KMS-11 (cell line): ENCODE measurements around the gene TMEM144.
"Not testable (repeated sequence)": the region's sequence is repeated elsewhere in the genome, so short reads cannot be mapped to it uniquely, and the experiment has no call there.

ENCODE experiments used
- H2AFZ ChIP-seq: fragments of 200-600 bp; sonication (generic); 2 replicates; pipeline ENCODE4 v1.6.1; 2016; ENCODE audit warnings: antibody characterized with exemption, mixed run types, low read depth
- H3K27ac ChIP-seq: fragments of 200-600 bp; sonication (generic); 2 replicates; pipeline ENCODE4 v1.6.1; 2016; ENCODE audit warnings: mild to moderate bottlenecking, mixed run types
- H3K27me3 ChIP-seq: fragments of 200-600 bp; sonication (generic); 2 replicates; pipeline ENCODE4 v1.6.1; 2017; ENCODE audit warnings: mild to moderate bottlenecking, low read depth, mixed run types, moderate library complexity; ENCODE audit not compliant: insufficient read depth
- H3K36me3 ChIP-seq: fragments of 200-600 bp; sonication (generic); 2 replicates; pipeline ENCODE4 v1.6.1; 2017; ENCODE audit warnings: mild to moderate bottlenecking, mixed run types; ENCODE audit not compliant: insufficient read depth
- H3K4me1 ChIP-seq: fragments of 200-600 bp; sonication (generic); 2 replicates; pipeline ENCODE4 v1.6.1; 2016; ENCODE audit warnings: mild to moderate bottlenecking, low read depth, mixed run types; ENCODE audit not compliant: poor library complexity, severe bottlenecking
- H3K4me2 ChIP-seq: fragments of 200-600 bp; sonication (generic); 2 replicates; pipeline ENCODE4 v1.7.0; 2016; ENCODE audit warnings: mild to moderate bottlenecking, mixed run types
- H3K4me3 ChIP-seq: fragments of 200-600 bp; sonication (generic); IDR thresholded peaks from 2 replicates; pipeline ENCODE4 v1.6.1; 2017; ENCODE audit warnings: low read depth, low read length, mixed read lengths; ENCODE audit not compliant: insufficient read depth
- H3K79me2 ChIP-seq: fragments of 200-600 bp; sonication (generic); 2 replicates; pipeline ENCODE4 v1.6.1; 2016; ENCODE audit warnings: low read depth, mixed run types; ENCODE audit not compliant: insufficient read depth
- H3K9ac ChIP-seq: fragments of 200-600 bp; sonication (generic); 2 replicates; pipeline ENCODE4 v1.6.1; 2016; ENCODE audit warnings: mild to moderate bottlenecking, mixed run types
- H4K20me1 ChIP-seq: fragments of 200-600 bp; sonication (generic); 2 replicates; pipeline ENCODE4 v1.6.1; 2016; ENCODE audit warnings: mild to moderate bottlenecking, mixed run types; ENCODE audit not compliant: insufficient read depth
- CTCF ChIP-seq: fragments of 200-600 bp; sonication (generic); conservative IDR thresholded peaks from 2 replicates; pipeline ENCODE4 v1.6.1; 2017; ENCODE audit warnings: low read depth, mild to moderate bottlenecking, antibody characterized with exemption, low read length, moderate library complexity, mixed read lengths

The TMEM144 gene

DNA sequence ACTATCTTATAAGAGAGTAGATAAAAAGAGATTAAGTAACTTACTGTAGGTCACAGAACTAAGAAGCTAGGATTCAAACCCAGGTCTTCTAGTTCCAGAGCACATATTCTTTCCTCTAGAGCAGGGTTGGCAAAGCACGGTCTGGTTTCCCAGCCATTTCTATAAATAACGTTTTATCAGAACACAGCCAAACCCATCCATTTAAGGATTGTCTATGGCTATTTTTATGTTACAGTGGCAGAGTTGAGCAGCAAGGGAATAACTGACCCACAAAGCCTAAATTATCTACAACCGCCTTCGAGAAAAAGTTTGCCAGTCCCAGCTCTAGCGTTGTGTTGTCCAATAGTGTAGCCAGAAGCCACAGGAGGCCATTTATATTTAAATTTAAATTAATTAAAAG, 7.5 kb downstream of the TMEM144 start:
- Histone ChIP-seq H3K27ac (no peak overlapping the region), H3K4me1 (no peaks in the 10 kb centered on the region), H3K27me3 (no peaks in the 10 kb centered on the region), H3K36me3 (no peaks in the 10 kb centered on the region), H3K79me2 (no peaks in the 10 kb centered on the region), H4K20me1 (no peaks in the 10 kb centered on the region), H3K4me2 (no peak overlapping the region), H3K9ac (no peak overlapping the region), H2AFZ (no peak overlapping the region), H3K4me3 (no peak overlapping the region)
- no peak for TF ChIP-seq CTCF

- TF ChIP-seq CTCF: no peak
- Histone ChIP-seq H2AFZ (no peak overlapping the region), H3K9ac (no peak overlapping the region), H3K27ac (no peak overlapping the region), H3K36me3 (no peaks in the 10 kb centered on the region), H3K4me2 (no peak overlapping the region), H4K20me1 (no peaks in the 10 kb centered on the region), H3K4me1 (no peaks in the 10 kb centered on the region), H3K27me3 (no peaks in the 10 kb centered on the region), H3K4me3 (no peak overlapping the region), H3K79me2 (no peaks in the 10 kb centered on the region)
These were observed 9.3 kb downstream of the TMEM144 start for GRCh38 chr4:158219623-158220022.

- not testable (repeated sequence) for H3K79me2 ChIP-seq, H3K27me3 ChIP-seq, H3K27ac ChIP-seq, H3K9ac ChIP-seq, H4K20me1 ChIP-seq, H3K4me2 ChIP-seq, H3K36me3 ChIP-seq, H3K4me3 ChIP-seq, H3K4me1 ChIP-seq, H2AFZ ChIP-seq
These were observed 14.0 kb downstream of the TMEM144 start for GRCh38 chr4:158224318-158224717.

- not testable (repeated sequence) for H4K20me1 ChIP-seq, H3K9ac ChIP-seq, H2AFZ ChIP-seq, H3K27ac ChIP-seq, H3K27me3 ChIP-seq, H3K4me2 ChIP-seq, H3K79me2 ChIP-seq, H3K36me3 ChIP-seq, H3K4me1 ChIP-seq, H3K4me3 ChIP-seq
These were observed 14.7 kb downstream of the TMEM144 start for GRCh38 chr4:158224999-158225398.

GRCh38 chr4:158227880-158228279, 17.6 kb downstream of the TMEM144 start:
- not testable (repeated sequence) for H3K36me3 ChIP-seq, H2AFZ ChIP-seq, H4K20me1 ChIP-seq, H3K79me2 ChIP-seq, H3K27me3 ChIP-seq, H3K9ac ChIP-seq, H3K4me3 ChIP-seq, H3K4me1 ChIP-seq, H3K27ac ChIP-seq, H3K4me2 ChIP-seq

DNA sequence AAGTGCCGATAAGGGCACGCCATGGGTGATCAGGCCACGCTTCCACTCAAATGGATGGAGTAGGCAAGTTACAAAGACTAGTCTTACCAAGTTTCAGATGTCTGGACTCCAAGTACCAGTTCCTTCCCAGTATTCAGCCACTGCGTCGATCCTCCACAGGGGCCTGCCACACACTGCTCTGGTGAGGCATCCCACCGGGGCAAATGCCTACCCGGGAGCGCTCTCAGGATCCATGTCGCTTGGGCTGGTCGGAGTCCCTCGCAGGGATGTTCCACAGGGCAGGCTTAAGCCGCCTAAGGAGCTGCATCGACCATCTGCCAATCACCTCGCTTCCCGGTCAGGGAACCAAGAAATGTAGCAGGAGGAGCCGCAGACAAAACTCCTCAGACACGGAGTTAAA, 18.1 kb downstream of the TMEM144 start:
- not testable (repeated sequence) for H3K27me3 ChIP-seq

More for the DNA sequence above, 18.1 kb downstream of the TMEM144 start:
- not testable (repeated sequence) for H3K9ac ChIP-seq, H3K79me2 ChIP-seq, H3K4me1 ChIP-seq, H4K20me1 ChIP-seq, H3K36me3 ChIP-seq, H3K27ac ChIP-seq, H3K4me3 ChIP-seq, H2AFZ ChIP-seq, H3K4me2 ChIP-seq
